A549 treated with AZD9567 at 1 μM for 4 hours (cell line): Measurements from ENCODE around the gene KRT27. TPM values are rescaled to one million over a fixed set of nuclear protein-coding genes. Genes with fewer than 3 reads are reported as not detected.

Experiments used
- total RNA-seq: library from RNA; stranded (reverse); fragments of 200-300 nt; extraction: Qiagen RNA extraction; gene quantifications from 5 replicates; pipeline ENCODE4 v1.2.3, GENCODE V29; 2022; ENCODE audit not compliant: insufficient read depth

KRT27 gene
- total RNA-seq, result 0.12 TPM in 1 of 5 replicates, not detected in the others

GRCh38 chr17:40782450-40782849 is at the start of gene KRT27:
TSS of gene KRT27 (minus strand) at chr17:40782550. CDS start at chr17:40782493, 57 bp downstream.

DNA sequence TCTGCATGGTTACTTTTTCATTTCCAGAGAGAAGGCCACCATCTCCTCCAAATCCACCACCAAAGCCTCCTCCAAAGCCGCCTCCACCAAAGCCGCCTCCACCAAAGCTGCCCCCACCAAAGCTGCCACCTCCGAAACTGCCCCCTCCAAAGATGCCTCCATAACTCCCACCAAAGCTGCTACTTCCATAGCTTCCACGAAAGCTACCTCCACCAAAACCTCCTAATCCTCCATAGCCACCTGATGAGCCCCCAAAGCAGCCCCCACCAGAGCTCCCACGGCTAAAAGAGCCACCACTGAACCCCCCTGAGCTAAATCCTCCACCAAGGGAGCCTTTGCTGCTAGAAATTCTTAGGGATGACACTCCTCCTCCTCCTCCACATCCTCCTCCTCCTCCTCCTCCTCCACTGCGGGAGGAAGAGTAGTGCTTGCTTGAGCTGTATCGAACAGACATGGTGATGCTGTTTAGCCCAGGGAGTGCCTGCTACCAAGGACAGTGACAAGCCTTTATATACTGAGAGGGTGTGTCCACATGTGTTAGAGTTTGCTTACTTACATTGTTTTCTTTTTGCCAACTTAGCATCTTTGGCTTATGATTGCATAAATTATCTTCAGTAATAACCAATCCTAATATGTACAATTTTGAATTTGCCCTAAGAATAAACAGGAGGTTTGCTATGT is 39.9 kb upstream of the KRT27 start, which contains the start of gene KRT10:
TSS of gene KRT10 (minus strand) at position 483 of the 681 bp plus-strand sequence. CDS start at position 454, 29 bp downstream.

GRCh38 chr17:40799859-40800258 is 17.5 kb upstream of the KRT27 start, which contains the start of gene KRT28:
TSS of gene KRT28 (minus strand) at chr17:40799959. CDS start at chr17:40799893, 66 bp downstream.

GRCh38 chr17:40772101-40772500 is 10.2 kb downstream of the KRT27 start, which contains the start of gene KRT26:
TSS of gene KRT26 (minus strand) at chr17:40772201. CDS start at chr17:40772113, 88 bp downstream.

GRCh38 chr17:40755231-40755630 is 27.1 kb downstream of the KRT27 start, which contains the start of gene KRT25:
TSS of gene KRT25 (minus strand) at chr17:40755331. CDS start at chr17:40755271, 60 bp downstream.

Other genes starting within 250 kb of the KRT27 start
- 0.68 to 0.89 TPM (median 0.81 TPM) in 4 of 5 replicates, not detected in the other for gene CCR7, start 217.1 kb downstream of the KRT27 start, total RNA-seq
- 98.4 to 106 TPM (median 105 TPM) in 5 replicates for gene SMARCE1, start 134.7 kb downstream of the KRT27 start, total RNA-seq
- 0.21 to 0.65 TPM (median 0.38 TPM) in 4 of 5 replicates, not detected in the other for gene KRT222, start 117.4 kb downstream of the KRT27 start, total RNA-seq
- gene KRT24, start 78.8 kb downstream of the KRT27 start, total RNA-seq, result not detected in 5 replicates
- not detected in 5 replicates for gene KRT25, start 27.2 kb downstream of the KRT27 start, total RNA-seq
- gene KRT26, start 10.3 kb downstream of the KRT27 start, total RNA-seq, result not detected in 5 replicates
- gene KRT28, start 17.4 kb upstream of the KRT27 start, total RNA-seq, result not detected in 5 replicates
- gene KRT10, start 40.1 kb upstream of the KRT27 start, total RNA-seq, result 51.8 to 115 TPM (median 108 TPM) in 5 replicates
- not detected in 5 replicates for gene KRT12, start 84.7 kb upstream of the KRT27 start, total RNA-seq
- gene KRT20, start 102.7 kb upstream of the KRT27 start, total RNA-seq, result 0.23 to 0.42 TPM (median 0.35 TPM) in 4 of 5 replicates, not detected in the other
- 0.07 to 0.26 TPM (median 0.07 TPM) in 3 of 5 replicates, not detected in the others for gene KRT23, start 155.1 kb upstream of the KRT27 start, total RNA-seq
- gene KRT39, start 184.4 kb upstream of the KRT27 start, total RNA-seq, result not detected in 5 replicates
- gene KRT40, start 201.8 kb upstream of the KRT27 start, total RNA-seq, result not detected in 5 replicates
- gene KRTAP3-3, start 211.6 kb upstream of the KRT27 start, total RNA-seq, result not detected in 5 replicates
- 0.16 to 3.6 TPM (median 0.25 TPM) in 5 replicates for gene KRTAP3-2, start 217.4 kb upstream of the KRT27 start, total RNA-seq
- gene KRTAP3-1, start 226.6 kb upstream of the KRT27 start, total RNA-seq, result not detected in 5 replicates
- not detected in 5 replicates for gene KRTAP1-5, start 244.7 kb upstream of the KRT27 start, total RNA-seq
- not detected in 5 replicates for gene KRTAP1-4, start 247.6 kb upstream of the KRT27 start, total RNA-seq